Right lobe of liver (tissue), 6 donors: Measurements from ENCODE around the gene MRGPRD. TPM values are rescaled to one million over a fixed set of nuclear protein-coding genes. Genes with fewer than 3 reads are reported as not detected.
A peak's percentile ranks its signal among the peaks of the same experiment; 100 is the strongest.

Experiments used
- ATAC-seq, 4 donors: fragments of 200-7000 bp; cut with Tn5 transposase; one replicate each; pipeline ENCODE4 v1.9.1; 2020; ENCODE audit warnings: mild to moderate bottlenecking in 4 of 4, moderate library complexity in 4 of 4
- DNase-seq, 3 donors: peaks; one replicate each; pipeline ENCODE4 v3.0.0-alpha.2; 2020
- H3K27ac ChIP-seq, 3 donors: fragments of 200-600 bp; one replicate each; pipeline ENCODE4 v1.8.0; 2022
- H3K27me3 ChIP-seq, 2 donors: fragments of 200-600 bp; one replicate each; pipeline ENCODE4 v1.8.0; 2022
- H3K36me3 ChIP-seq, 4 donors: fragments of 200-600 bp; sonication (generic) in 1 of 4; one replicate each; pipeline versions ENCODE4 v1.5.1 to v1.8.0; 2017 to 2022; ENCODE audit warnings: control low read depth in 1 of 4
- H3K4me1 ChIP-seq, 4 donors: fragments of 200-600 bp; sonication (generic) in 1 of 4; one replicate each; pipeline versions ENCODE4 v1.5.1 to v1.8.0; 2017 to 2022; ENCODE audit warnings: control low read depth in 1 of 4
- H3K4me3 ChIP-seq, 3 donors: fragments of 200-600 bp; one replicate each; pipeline ENCODE4 v1.8.0; 2022
- H3K9me3 ChIP-seq, 4 donors: fragments of 200-600 bp; sonication (generic) in 1 of 4; one replicate each; pipeline versions ENCODE4 v1.5.1 to v1.8.0; 2017 to 2022; ENCODE audit warnings: control low read depth in 1 of 4
- CTCF ChIP-seq, 4 donors: fragments of 200-600 bp in 3 of 4; fragments of 450-650 bp in 1 of 4; IDR thresholded peaks; one replicate each; pipeline versions ENCODE4 v1.5.1 to v1.8.0; 2016 to 2022; ENCODE audit warnings: antibody characterized with exemption in 4 of 4, mild to moderate bottlenecking in 2 of 4
- POLR2A ChIP-seq: fragments of 450-650 bp; IDR thresholded peaks from one replicate; pipeline ENCODE4 v1.6.1; 2017; ENCODE audit warnings: antibody characterized with exemption, mild to moderate bottlenecking
- WGBS: methylation state at CpG from one replicate; pipeline ENCODE4 v1.1.6; 2018; ENCODE audit warnings: low coverage, low lambda C conversion rate; ENCODE audit not compliant: insufficient coverage; ENCODE audit errors: missing lambda C conversion rate; 5-methylcytosine and 5-hydroxymethylcytosine counted together
- intact Hi-C, 2 donors: fragments of 100-400 bp; cut with DNase I; formaldehyde crosslinking; loops; one replicate each; pipeline versions ENCODE4 v1.11.2 to v1.14.1; 2022
- total RNA-seq, 6 experiments: library from RNA; depleted of rRNA in 2 of 6; stranded (reverse); fragments of >200 nt in 2 of 6; fragmentation: NEBNext Ultra II Directional in 3 of 6; extraction: Animal tissue kit (Norgen Biotek cat#: 25700) in 3 of 6; gene quantifications; one replicate each; pipeline versions ENCODE4 v1.1.0 to v1.2.4, GENCODE V29; 2016 to 2023
- donor health status: DM: no; HTN: yes; CAD: no.
- donor health status: DM: no; HTN: no; CAD: no.
- donor health status: DM: no; HTN: no; CAD: no.
- donor health status: DM: no; HTN: yes; CAD: no.
- donor health status: DM: no; HTN: yes; CAD: no.

Gene MRGPRD
- total RNA-seq, 6 experiments from 2014 or later, result not detected

DNA sequence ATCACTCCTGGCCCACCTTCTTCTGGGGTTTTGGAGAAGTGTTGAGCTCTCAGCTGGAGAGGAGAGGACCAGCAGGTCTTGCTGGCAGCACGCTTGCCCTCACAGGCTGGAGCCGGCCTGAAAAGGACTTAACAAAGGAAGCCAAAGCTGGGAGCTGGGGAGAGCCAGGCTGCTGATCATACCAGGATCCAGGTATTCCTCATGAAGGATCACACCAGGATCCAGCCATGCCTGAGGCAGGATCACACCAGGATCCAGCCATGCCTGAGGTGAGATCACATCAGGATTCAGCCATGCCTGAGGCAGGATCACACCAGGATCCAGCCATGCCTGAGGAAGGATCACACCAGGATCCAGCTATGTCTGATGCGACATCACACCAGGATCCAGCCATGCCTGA, 17.0 kb downstream of the MRGPRD start:
- Histone ChIP-seq H3K9me3 (no peaks in the 10 kb centered on the region), H3K27ac (no peak overlapping the region), H3K4me1 (no peaks in the 10 kb centered on the region), H3K4me3 (no peak overlapping the region), H3K36me3 (no peaks in the 10 kb centered on the region), H3K27me3 (no peaks in the 10 kb centered on the region)
- TF ChIP-seq CTCF (IDR thresholded peaks at IDR 0.05), result no peak
- no peak for TF ChIP-seq POLR2A
- ATAC-seq, result peak; percentile 19 to 65 (median 52)
- intact Hi-C loops, result no loop called here
- 80% methylated on average over 3 of the region's 3 CpGs for WGBS
- DNase-seq, result no peak

DNA sequence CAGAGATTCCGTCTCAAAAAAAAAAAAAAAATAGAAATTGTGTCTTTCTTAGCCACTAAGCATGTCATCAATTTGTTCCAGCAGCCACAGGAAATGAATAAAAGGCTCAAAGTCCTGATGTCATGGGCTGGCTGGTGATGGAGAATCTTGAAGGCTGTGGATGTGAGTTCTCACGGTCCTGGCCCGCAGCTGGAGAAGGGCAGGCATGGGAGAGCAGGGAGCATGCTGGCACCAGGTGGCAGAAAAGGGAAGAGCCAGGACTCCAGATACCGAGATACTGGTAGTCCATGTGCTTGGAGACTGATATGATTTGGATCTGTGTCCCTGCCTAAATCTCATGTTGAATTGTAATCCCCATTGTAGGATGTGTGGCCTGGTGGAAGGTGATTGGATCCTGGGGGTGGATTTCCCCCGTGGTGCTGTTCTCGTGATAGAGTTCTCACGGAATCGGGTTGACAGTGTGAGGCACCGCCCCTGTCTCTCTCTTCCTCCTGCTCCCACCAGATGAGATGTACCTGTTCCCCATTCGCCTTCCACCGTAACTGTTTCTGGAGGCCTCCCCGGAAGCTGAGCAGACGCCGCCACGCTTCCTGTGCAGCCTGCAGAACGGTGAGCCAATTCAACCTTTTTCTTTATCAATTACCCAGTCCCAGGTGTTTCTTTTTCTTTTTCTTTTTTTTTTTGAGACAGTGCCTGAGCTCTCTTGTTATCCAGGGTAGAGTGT, 18.1 kb downstream of the MRGPRD start:
- Histone ChIP-seq H3K4me1 (no peaks in the 10 kb centered on the region), H3K27ac (no peak overlapping the region), H3K36me3 (no peaks in the 10 kb centered on the region), H3K9me3 (no peaks in the 10 kb centered on the region), H3K4me3 (no peak overlapping the region), H3K27me3 (no peaks in the 10 kb centered on the region)
- intact Hi-C loops, result no loop called here
- 76% methylated on average over 10 of the region's 16 CpGs for WGBS
- peak; percentile 42 to 53 (median 48) for ATAC-seq
- peak in 1 of 4 donors; percentile 9 for TF ChIP-seq CTCF (IDR thresholded peaks at IDR 0.05)
- no peak for TF ChIP-seq POLR2A
- DNase-seq, result no peak

DNA sequence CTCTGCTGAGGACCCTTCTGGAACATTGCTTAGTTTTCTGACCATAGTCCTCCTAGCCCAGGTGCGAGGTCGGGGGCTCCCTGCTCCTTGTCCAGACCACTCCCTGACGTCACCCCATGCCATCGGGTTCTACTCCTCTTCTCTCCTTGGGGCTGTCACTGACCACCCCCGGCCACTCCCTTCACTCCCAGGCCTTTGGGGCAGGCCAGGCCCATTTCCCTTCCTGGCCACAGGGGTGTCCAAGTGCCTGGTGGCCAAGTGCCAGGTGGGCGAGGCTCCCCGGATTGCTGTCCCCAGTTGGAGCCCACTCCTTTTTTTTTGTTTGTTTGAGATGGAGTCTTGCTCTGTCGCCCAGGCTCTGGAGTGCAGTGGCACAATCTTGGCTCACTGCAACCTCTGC, 19.5 kb downstream of the MRGPRD start:
- peak in 1 of 3 donors; percentile 46 for DNase-seq
- H3K36me3 ChIP-seq, result no peaks in the 10 kb centered on the region
- no peak overlapping the region for H3K4me3 ChIP-seq
- no peaks in the 10 kb centered on the region for H3K9me3 ChIP-seq
- H3K27me3 ChIP-seq, result no peaks in the 10 kb centered on the region
- no peak for ATAC-seq
- H3K4me1 ChIP-seq, result no peaks in the 10 kb centered on the region
- H3K27ac ChIP-seq, result no peak overlapping the region
- WGBS, result 78% methylated on average over 5 of the region's 8 CpGs
- intact Hi-C loops, result no loop called here
- TF ChIP-seq POLR2A (no peak), CTCF (IDR thresholded peaks at IDR 0.05) (no peak)

DNA sequence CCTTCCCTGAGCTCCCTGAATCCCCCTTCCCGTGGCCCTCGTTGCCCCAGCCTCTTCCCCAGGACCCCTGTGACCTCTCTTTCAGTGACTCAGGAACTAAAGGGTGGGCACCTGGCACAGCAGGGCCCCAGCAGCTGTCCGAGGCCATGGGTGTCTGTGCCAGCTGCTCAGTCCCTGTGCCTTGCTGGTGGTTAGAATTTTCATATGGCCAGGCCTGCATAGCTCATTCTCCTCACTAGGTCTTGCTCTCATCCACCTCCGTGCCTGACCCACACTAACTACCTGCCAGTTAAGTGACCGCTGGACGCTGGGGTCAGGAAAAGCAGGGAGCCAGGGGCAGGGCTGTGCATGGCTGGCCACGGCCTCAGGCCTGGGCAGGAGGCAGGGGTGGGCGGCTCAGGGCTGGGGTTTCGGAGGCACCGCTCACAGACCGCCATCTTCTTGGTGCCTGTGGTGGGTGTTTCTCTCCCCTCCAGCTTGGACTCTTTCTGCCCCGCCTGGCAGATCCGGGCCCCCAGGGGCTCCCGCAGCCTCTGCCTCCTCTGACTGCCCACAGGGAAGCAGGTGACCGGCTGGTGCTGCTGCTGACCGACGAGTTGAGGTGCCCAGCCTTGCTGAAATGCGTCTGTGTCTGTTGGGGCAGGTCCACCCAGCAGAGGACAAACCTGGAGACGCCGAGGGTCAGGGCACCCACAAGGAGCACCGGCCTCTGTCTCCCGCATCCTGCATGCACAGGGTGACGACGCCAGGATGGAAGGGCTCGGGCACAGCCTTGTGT, 20.3 kb downstream of the MRGPRD start:
- H3K9me3 ChIP-seq, result no peaks in the 10 kb centered on the region
- intact Hi-C loops, result no loop called here
- peak in 1 of 3 donors; percentile 49 for DNase-seq
- H3K27ac ChIP-seq, result no peak overlapping the region
- no peaks in the 10 kb centered on the region for H3K27me3 ChIP-seq
- H3K4me3 ChIP-seq, result no peak overlapping the region
- H3K4me1 ChIP-seq, result no peaks in the 10 kb centered on the region
- 95% methylated on average over 4 of the region's 25 CpGs for WGBS
- no peaks in the 10 kb centered on the region for H3K36me3 ChIP-seq
- no peak for TF ChIP-seq POLR2A
- TF ChIP-seq CTCF (IDR thresholded peaks at IDR 0.05), result no peak
- no peak for ATAC-seq
